Activated CD4-positive, alpha-beta memory T cell treated with anti-CD3 and anti-CD28 coated beads, Interleukin-2, amount 10 ng/mL, durations not matched to agents 7 days and 5 days (primary cell): Measurements from ENCODE around the gene SPEM3. TPM values are rescaled to one million over a fixed set of nuclear protein-coding genes. Genes with fewer than 3 reads are reported as not detected.
"Not testable (repeated sequence)": the region's sequence is repeated elsewhere in the genome, so short reads cannot be mapped to it uniquely, and the experiment has no call there.

ENCODE experiments used
- CTCF ChIA-PET: fragments of 350-600 bp; sonication (Branson Sonifier 250); formaldehyde crosslinking; loops from one replicate; lab custom pipeline; 2021; ENCODE audit warnings: antibody characterized with exemption, inconsistent platforms; lab: Charles Lee
- POLR2A ChIA-PET: fragments of 350-600 bp; sonication (Branson Sonifier 250); formaldehyde crosslinking; loops from one replicate; lab custom pipeline; 2021; ENCODE audit warnings: antibody characterized with exemption; lab: Charles Lee
- DNase-seq: peaks from one replicate; pipeline ENCODE4 v3.0.0-alpha.2; 2020
- H3K27ac Mint-ChIP-seq: one replicate; pipeline ENCODE4 v1.8.0; 2021; ENCODE audit warnings: mild to moderate bottlenecking, mixed read lengths
- H3K27me3 Mint-ChIP-seq: one replicate; pipeline ENCODE4 v1.8.0; 2021; ENCODE audit warnings: mixed read lengths
- H3K36me3 Mint-ChIP-seq: one replicate; pipeline ENCODE4 v1.8.0; 2021; ENCODE audit warnings: low read depth, mixed read lengths
- H3K4me1 Mint-ChIP-seq: one replicate; pipeline ENCODE4 v1.8.0; 2021; ENCODE audit warnings: mixed read lengths
- H3K4me3 Mint-ChIP-seq: one replicate; pipeline ENCODE4 v1.8.0; 2021; ENCODE audit warnings: mild to moderate bottlenecking, mixed read lengths
- H3K9me3 Mint-ChIP-seq: one replicate; pipeline ENCODE4 v1.8.0; 2021; ENCODE audit warnings: mixed read lengths
- total RNA-seq, 2 experiments: library from RNA; stranded (reverse); gene quantifications; one replicate each; pipeline ENCODE4 v1.2.3, GENCODE V29; 2021

Gene SPEM3
- total RNA-seq, 2 experiments from 2014 or later = not detected

DNA sequence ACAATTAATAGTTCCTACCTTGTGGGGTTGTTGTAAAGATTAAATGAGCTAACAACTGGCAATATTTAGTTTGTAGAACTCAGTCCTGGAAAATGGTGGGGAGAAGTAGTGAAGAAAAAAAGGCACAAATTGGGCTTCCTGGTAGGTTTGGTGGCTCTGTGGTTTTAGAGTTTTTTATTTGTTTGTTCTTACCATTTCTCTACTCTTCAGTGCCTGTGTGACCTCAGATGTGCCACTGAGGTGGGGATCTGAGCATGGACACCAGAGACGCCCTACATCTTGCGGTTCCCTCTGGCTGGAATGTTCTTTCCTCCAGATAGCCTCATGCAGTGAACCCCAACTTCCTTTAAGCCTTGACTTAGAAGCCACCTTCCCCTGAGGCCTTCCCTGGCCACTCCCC, 43.1 kb downstream of the SPEM3 start:
- POLR2A ChIA-PET = interaction anchor here (2.5 kb wide), 1 partner anchor 35 kb away, joined by 6 read pairs; no protein-coding TSS in a partner anchor
- no peaks in the 10 kb centered on the region for H3K36me3 Mint-ChIP-seq
- no peaks in the 10 kb centered on the region for H3K9me3 Mint-ChIP-seq
- CTCF ChIA-PET = interaction anchor here (1.7 to 2.0 kb wide), 2 partner anchors 17 to 35 kb away, joined by 4 to 8 read pairs; no protein-coding TSS in a partner anchor
- DNase-seq = no peak
- peaks cover 20% of the 10 kb centered on the region for H3K4me1 Mint-ChIP-seq
- no peak overlapping the region for H3K4me3 Mint-ChIP-seq
- no peak overlapping the region for H3K27ac Mint-ChIP-seq
- no peaks in the 10 kb centered on the region for H3K27me3 Mint-ChIP-seq

- CTCF ChIA-PET = interaction anchor here (0.6 to 1.8 kb wide), 2 partner anchors 39 to 258 kb away, joined by 3 to 4 read pairs; no protein-coding TSS in a partner anchor
- H3K9me3 Mint-ChIP-seq, H3K27me3 Mint-ChIP-seq: not testable (repeated sequence)
Observed at GRCh38 chr17:7474767-7475166, 46.1 kb downstream of the SPEM3 start.

DNA sequence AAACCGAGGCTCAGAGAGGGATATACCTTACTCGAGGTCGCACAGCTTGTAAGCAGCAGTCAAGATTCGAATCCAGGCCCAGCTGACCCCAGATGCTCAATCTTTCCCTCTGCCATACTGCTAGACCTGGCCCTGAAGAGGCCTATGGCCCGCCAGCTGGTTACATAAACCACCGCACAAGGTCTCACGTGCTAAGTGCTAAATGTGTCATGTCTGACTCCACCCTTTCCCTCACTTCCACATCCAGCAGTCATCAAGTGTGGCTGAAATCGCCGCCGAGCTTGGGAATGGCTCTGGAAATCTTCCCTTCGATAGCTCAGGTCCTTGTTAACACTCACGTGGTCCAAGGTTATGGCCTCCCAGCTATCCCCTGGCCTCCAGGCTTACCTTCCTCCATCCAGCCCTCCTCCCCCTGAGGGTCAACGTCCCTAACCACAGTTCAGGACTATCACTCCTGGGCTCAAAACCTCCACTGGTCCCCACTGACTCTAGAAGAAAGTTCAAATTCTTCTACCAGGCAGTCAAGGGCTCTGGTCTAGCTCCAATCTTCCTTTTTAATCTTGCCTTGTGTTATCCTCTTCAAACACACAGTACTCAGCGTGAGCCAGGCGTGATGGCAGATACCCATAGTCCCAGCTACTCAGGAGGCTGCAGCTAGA, 47.2 kb downstream of the SPEM3 start:
- Mint-ChIP-seq H3K36me3 (peaks cover 7% of the 10 kb centered on the region), H3K27ac (no peak overlapping the region), H3K27me3 (no peaks in the 10 kb centered on the region), H3K4me3 (no peak overlapping the region), H3K9me3 (no peaks in the 10 kb centered on the region), H3K4me1 (peaks cover 47% of the 10 kb centered on the region)
- POLR2A ChIA-PET = interaction anchor here (0.7 to 13.0 kb wide), 8 partner anchors 8 to 139 kb away, joined by 3 to 232 read pairs (median 5); partner anchors contain the start of genes CHRNB1, FGF11, POLR2A and TMEM102
- DNase-seq = no peak
- CTCF ChIA-PET = interaction anchor here (1.0 to 2.4 kb wide), 6 partner anchors 9 to 120 kb away, joined by 4 to 17 read pairs (median 5); partner anchors contain the start of genes SENP3 and TMEM102

More at GRCh38 chr17:7474767-7475166, 46.1 kb downstream of the SPEM3 start:
- H3K36me3 Mint-ChIP-seq, H3K4me3 Mint-ChIP-seq, DNase-seq, H3K27ac Mint-ChIP-seq: not testable (repeated sequence)
- peaks cover 39% of the 10 kb centered on the region for H3K4me1 Mint-ChIP-seq
- POLR2A ChIA-PET = interaction anchor here (2.0 to 3.2 kb wide), 3 partner anchors 9 to 19 kb away, joined by 6 to 17 read pairs (median 12); partner anchors contain the start of gene POLR2A

GRCh38 chr17:7476494-7476893, 47.8 kb downstream of the SPEM3 start:
- no peak for DNase-seq
- peaks cover 48% of the 10 kb centered on the region for H3K4me1 Mint-ChIP-seq
- H3K27ac Mint-ChIP-seq = no peak overlapping the region
- H3K36me3 Mint-ChIP-seq = peaks cover 7% of the 10 kb centered on the region
- POLR2A ChIA-PET = interaction anchor here (0.7 to 13.0 kb wide), 8 partner anchors 7 to 36 kb away, joined by 3 to 232 read pairs (median 5); partner anchors contain the start of genes CHRNB1, FGF11, POLR2A and TMEM102
- no peaks in the 10 kb centered on the region for H3K27me3 Mint-ChIP-seq
- no peak overlapping the region for H3K4me3 Mint-ChIP-seq
- no peaks in the 10 kb centered on the region for H3K9me3 Mint-ChIP-seq
- CTCF ChIA-PET = interaction anchor here (0.8 to 2.4 kb wide), 6 partner anchors 9 to 121 kb away, joined by 3 to 17 read pairs (median 5); partner anchors contain the start of genes SENP3 and TMEM102

DNA sequence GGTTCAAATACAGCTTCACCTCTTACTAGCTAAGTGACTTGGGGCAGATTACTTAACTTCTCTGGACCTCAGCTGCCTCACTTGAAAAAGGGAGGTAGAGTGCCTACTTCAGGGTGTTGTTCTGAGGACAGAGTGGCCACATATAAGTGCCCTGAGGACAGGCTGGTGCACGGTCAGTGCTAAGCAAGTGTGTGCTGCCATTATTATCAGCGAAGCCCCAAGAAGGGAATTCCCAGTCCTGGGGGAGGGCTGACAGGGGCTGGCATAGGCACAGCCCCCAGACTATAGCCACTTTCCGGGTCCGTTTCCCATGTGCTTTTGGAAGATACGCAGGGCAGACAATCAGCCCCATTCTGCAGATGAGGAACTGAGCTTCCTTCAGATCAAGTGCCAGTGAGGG, 48.3 kb downstream of the SPEM3 start:
- CTCF ChIA-PET = interaction anchor here (0.8 to 2.4 kb wide), 5 partner anchors 8 to 121 kb away, joined by 3 to 17 read pairs (median 5); partner anchors contain the start of genes SENP3 and TMEM102

DNA sequence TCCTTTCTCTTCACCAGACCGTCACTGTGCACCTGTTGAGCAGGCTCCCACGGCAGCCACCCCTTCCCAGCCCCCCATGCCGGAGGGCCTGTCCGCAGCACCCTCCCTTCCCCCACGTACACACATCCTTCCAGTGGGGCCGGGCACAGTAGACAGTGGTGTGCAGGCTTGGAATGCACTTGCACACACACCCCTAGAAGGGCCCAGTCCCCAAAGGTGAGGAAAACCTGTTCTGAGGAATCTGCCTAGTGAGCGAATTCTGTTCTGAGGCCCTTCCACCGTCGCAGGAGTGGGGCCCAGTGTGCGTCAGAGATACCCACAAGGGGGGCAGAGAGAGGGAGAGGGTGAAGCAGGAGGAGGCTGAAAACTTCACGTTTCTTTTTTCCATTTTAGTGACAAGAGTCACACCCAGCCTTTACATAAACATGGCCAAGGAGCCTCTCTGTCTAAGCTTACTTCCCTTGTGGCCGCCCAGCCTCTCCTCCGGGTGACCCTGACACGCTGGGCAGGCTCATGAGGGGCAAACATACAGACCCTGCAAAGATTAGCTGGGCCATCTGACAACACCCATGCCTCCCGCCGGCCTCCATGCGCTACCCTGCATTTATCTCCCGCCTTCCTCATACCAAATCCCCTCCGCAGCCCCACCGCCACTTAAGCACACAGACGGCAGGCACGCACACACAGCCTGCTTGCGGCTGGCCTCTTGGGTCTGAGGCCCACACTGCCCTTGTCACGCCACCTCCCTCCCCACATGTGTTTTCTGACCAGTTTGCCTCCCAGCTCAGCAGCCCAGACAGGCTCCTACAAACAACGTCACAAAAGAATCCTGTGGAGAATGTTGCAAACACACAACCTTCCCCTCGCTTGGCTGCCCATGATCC, 49.0 kb downstream of the SPEM3 start:
- CTCF ChIA-PET = interaction anchor here (1.5 to 2.4 kb wide), 4 partner anchors 7 to 122 kb away, joined by 5 to 17 read pairs (median 6); partner anchors contain the start of genes SENP3 and TMEM102
- no peaks in the 10 kb centered on the region for H3K27me3 Mint-ChIP-seq
- H3K9me3 Mint-ChIP-seq = no peaks in the 10 kb centered on the region
- H3K27ac Mint-ChIP-seq = peak overlapping the region; percentile 83
- peaks cover 7% of the 10 kb centered on the region for H3K36me3 Mint-ChIP-seq
- peak overlapping the region; percentile 86 for H3K4me3 Mint-ChIP-seq
- POLR2A ChIA-PET = interaction anchor here (1.0 to 13.0 kb wide), 9 partner anchors 8 to 209 kb away, joined by 3 to 232 read pairs (median 13); partner anchors contain the start of genes CHRNB1, FGF11, MPDU1 and TMEM102
- H3K4me1 Mint-ChIP-seq = peaks cover 52% of the 10 kb centered on the region
- DNase-seq = no peak

More for the DNA sequence above, 48.3 kb downstream of the SPEM3 start:
- Mint-ChIP-seq H3K27ac (no peak overlapping the region), H3K4me3 (no peak overlapping the region), H3K9me3 (no peaks in the 10 kb centered on the region), H3K27me3 (no peaks in the 10 kb centered on the region), H3K4me1 (peaks cover 47% of the 10 kb centered on the region), H3K36me3 (peaks cover 7% of the 10 kb centered on the region)
- POLR2A ChIA-PET = interaction anchor here (1.2 to 13.0 kb wide), 6 partner anchors 9 to 36 kb away, joined by 3 to 232 read pairs (median 6); partner anchors contain the start of genes CHRNB1, FGF11 and TMEM102
- no peak for DNase-seq

DNA sequence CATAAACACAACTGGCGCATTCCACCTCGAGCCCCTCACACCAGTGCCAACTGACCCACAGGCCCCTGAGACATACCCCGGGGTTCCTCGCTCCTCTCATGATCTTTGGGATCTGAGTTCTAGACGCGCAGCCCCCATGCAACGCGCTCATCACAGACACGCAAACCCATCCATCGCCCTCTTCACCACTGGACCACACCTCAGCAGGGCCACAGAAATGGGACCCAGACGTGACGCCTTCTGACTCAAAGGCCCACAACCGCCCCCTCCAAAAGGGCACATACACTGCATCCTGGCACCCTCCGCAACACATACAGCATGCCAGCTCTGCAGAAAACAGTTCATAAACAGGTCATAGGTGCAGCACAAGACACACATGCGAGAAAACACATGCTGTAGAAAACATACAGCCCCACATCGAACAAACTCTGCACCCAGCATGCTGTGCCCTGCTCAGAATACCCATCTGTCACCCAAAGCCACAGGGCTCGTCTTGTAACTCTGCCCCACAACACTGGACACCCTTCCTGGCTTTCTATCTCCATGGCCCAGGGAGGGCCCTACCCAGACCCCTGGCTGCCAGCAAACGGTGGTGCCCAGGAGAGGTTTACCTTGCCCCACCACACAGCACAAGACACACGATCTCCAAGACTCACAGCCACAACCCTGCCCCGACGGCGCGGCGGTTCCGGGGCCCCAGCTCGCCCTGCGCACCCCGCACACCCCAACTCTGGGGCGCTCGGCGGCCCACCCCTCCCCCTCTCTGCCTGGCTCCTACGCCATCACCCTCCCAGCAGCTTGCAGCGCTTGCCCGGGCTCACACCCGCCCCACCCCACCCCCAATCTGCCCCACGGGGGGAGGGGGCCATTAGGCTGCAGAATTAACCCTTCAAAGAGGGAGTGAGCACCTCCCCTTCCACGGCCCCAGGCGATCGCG, 49.9 kb downstream of the SPEM3 start:
- POLR2A ChIA-PET = interaction anchor here (0.6 to 13.0 kb wide), 14 partner anchors 9 to 208 kb away, joined by 3 to 232 read pairs (median 6); partner anchors contain the start of genes ACAP1, CD68, CHRNB1 and FGF11
- Mint-ChIP-seq H3K36me3 (peaks cover 9% of the 10 kb centered on the region), H3K4me3 (peak overlapping the region; percentile 86), H3K9me3 (no peaks in the 10 kb centered on the region), H3K4me1 (peaks cover 59% of the 10 kb centered on the region), H3K27ac (peak overlapping the region; percentile 83), H3K27me3 (no peaks in the 10 kb centered on the region)
- CTCF ChIA-PET = interaction anchor here (0.6 to 2.7 kb wide), 6 partner anchors 35 to 122 kb away, joined by 3 to 14 read pairs (median 5); partner anchors contain the start of genes SENP3 and TMEM102
- peak; percentile 71 for DNase-seq

GRCh38 chr17:7479213-7480088, 50.8 kb downstream of the SPEM3 start, which contains the start of gene ZBTB4:
Gene ZBTB4, minus strand, starts transcription at chr17:7479631. Its CDS starts 12,830 bp downstream, at chr17:7466801.
- Mint-ChIP-seq H3K4me3 (peak within 1 kb of the TSS; percentile 88), H3K36me3 (peaks cover 9% of the 10 kb centered on the region), H3K27me3 (no peaks in the 10 kb centered on the region), H3K27ac (peak within 1 kb of the TSS; percentile 83), H3K4me1 (peaks cover 59% of the 10 kb centered on the region), H3K9me3 (no peaks in the 10 kb centered on the region)
- ChIA-PET POLR2A (interaction anchor here (0.6 to 13.0 kb wide), 17 partner anchors 8 to 355 kb away, joined by 3 to 232 read pairs (median 6); partner anchors contain the start of genes ACAP1, CD68, CHRNB1 and FGF11), CTCF (interaction anchor here (1.3 to 2.7 kb wide), 4 partner anchors 36 to 123 kb away, joined by 3 to 14 read pairs (median 5); no protein-coding TSS in a partner anchor)
- peak; percentile 62 for DNase-seq

- Mint-ChIP-seq H3K4me1 (peaks cover 61% of the 10 kb centered on the region), H3K36me3 (peaks cover 15% of the 10 kb centered on the region), H3K4me3 (peak overlapping the region; percentile 88), H3K27me3 (no peaks in the 10 kb centered on the region), H3K9me3 (no peaks in the 10 kb centered on the region), H3K27ac (peak overlapping the region; percentile 77)
- CTCF ChIA-PET = interaction anchor here (1.8 to 2.7 kb wide), 3 partner anchors 36 to 124 kb away, joined by 4 to 14 read pairs (median 6); no protein-coding TSS in a partner anchor
- POLR2A ChIA-PET = interaction anchor here (0.7 to 13.0 kb wide), 13 partner anchors 10 to 354 kb away, joined by 3 to 232 read pairs (median 6); partner anchors contain the start of genes ACAP1, CHRNB1, FGF11 and TMEM102
- no peak for DNase-seq
Observed at GRCh38 chr17:7480089-7480384, 51.4 kb downstream of the SPEM3 start.

GRCh38 chr17:7481275-7481674, 52.6 kb downstream of the SPEM3 start, which contains the start of gene SLC35G6:
Gene SLC35G6, plus strand, starts transcription at chr17:7481446. Its CDS starts 71 bp downstream, at chr17:7481517.
- H3K4me1 Mint-ChIP-seq = peaks cover 64% of the 10 kb centered on the region
- not testable (repeated sequence) for H3K27me3 Mint-ChIP-seq, DNase-seq, H3K9me3 Mint-ChIP-seq
- H3K36me3 Mint-ChIP-seq = peaks cover 24% of the 10 kb centered on the region
- POLR2A ChIA-PET = interaction anchor here (1.0 to 13.0 kb wide), 4 partner anchors 25 to 206 kb away, joined by 3 to 232 read pairs (median 31); partner anchors contain the start of genes CHRNB1, FGF11, TMEM102 and TP53
- H3K27ac Mint-ChIP-seq = peak within 1 kb of the TSS; percentile 98
- CTCF ChIA-PET = interaction anchor here (2.7 kb wide), 1 partner anchor 45 kb away, joined by 14 read pairs; no protein-coding TSS in a partner anchor
- peak within 1 kb of the TSS; percentile 88 for H3K4me3 Mint-ChIP-seq
